NCI-H510A treated with DMSO at 0.1 percent for 48 hours (cell line): Measurements from ENCODE around the gene SAMD15.
A peak's percentile ranks its signal among the peaks of the same experiment; 100 is the strongest.
"Not testable (repeated sequence)": the region's sequence is repeated elsewhere in the genome, so short reads cannot be mapped to it uniquely, and the experiment has no call there.

Experiments
- DNase-seq: peaks from one replicate; lab custom pipeline; 2025; lab: John Stamatoyannopoulos, UW

SAMD15 gene

GRCh38 chr14:77375973-77376770, 1.0 kb upstream of the SAMD15 start:
- no peak for DNase-seq

GRCh38 chr14:77377502-77377844, 294 bp downstream of the SAMD15 start:
- no peak for DNase-seq

- DNase-seq: no peak
These were observed 1.5 kb downstream of the SAMD15 start for GRCh38 chr14:77378701-77379100.

DNA sequence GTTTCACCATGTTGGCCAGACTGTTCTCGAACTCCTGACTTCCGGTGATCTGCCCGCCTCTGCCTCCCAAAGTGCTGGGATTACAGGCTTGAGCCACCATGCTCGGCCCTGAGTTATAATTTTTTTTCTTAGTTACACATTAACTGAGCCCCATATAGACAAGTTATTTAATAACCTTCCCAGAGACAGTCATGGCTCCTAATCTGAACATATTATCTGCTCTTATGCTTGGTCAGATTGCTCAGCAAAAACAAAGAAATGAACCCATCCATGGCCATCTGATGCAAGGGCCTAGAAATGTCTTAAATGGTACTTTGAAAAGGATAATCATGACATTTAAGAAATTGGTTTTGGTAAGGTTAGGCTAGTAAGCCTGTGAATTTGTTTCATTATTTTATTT, 13.0 kb downstream of the SAMD15 start:
- no peak for DNase-seq

GRCh38 chr14:77400216-77400615, 23.0 kb downstream of the SAMD15 start:
- DNase-seq: no peak

GRCh38 chr14:77403768-77404167, 26.6 kb downstream of the SAMD15 start:
- no peak for DNase-seq

DNA sequence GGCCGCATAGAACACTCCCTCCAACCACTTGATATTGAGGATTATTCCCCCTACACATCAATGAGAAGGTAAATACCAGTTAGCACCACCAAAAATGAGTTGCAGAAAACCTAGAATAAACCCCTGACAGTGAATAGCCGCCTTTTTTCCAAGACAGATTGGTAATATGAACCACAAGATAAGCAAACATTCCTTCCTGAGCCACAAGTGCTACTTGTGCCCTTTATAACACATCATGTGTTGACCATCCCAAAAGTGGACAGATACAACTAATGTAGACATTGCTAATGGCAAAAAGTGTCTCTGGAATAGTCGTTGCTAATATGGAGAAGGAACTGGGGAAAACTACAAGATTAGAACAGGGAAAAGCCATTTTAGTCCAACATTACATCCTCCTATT, 28.9 kb downstream of the SAMD15 start:
- no peak for DNase-seq

- no peak for DNase-seq
These were observed 29.5 kb downstream of the SAMD15 start for GRCh38 chr14:77406718-77407117.

- DNase-seq: no peak
These were observed 30.0 kb downstream of the SAMD15 start for GRCh38 chr14:77407158-77407557.

- peak; percentile 6 for DNase-seq
These were observed 32.0 kb downstream of the SAMD15 start for GRCh38 chr14:77409131-77409533.

- not testable (repeated sequence) for DNase-seq
These were observed 38.3 kb downstream of the SAMD15 start for GRCh38 chr14:77415403-77416030.

DNA sequence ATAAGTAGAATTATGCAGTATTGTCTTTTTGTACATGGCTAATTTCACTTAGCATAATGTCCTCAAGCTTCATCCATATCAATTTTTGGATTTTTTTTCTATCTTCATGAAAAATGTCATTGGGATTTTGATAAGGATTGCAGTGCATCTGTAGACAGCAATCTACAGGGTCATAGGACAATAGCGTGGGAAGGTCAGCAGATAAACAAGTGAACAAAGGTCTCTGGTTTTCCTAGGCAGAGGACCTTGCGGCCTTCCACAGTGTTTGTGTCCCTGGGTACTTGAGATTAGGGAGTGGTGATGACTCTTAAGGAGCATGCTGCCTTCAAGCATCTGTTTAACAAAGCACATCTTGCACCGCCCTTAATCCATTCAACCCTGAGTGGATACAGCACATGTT, 38.9 kb downstream of the SAMD15 start:
- not testable (repeated sequence) for DNase-seq

GRCh38 chr14:77416836-77417235, 39.7 kb downstream of the SAMD15 start:
- no peak for DNase-seq

GRCh38 chr14:77421201-77421600, 44.0 kb downstream of the SAMD15 start:
- no peak for DNase-seq

- no peak for DNase-seq
These were observed 46.2 kb downstream of the SAMD15 start, which contains the start of gene NOXRED1 for GRCh38 chr14:77423423-77423822. NOXRED1 (minus strand) TSS chr14:77423523; CDS start chr14:77422889, 634 bp downstream.

DNA sequence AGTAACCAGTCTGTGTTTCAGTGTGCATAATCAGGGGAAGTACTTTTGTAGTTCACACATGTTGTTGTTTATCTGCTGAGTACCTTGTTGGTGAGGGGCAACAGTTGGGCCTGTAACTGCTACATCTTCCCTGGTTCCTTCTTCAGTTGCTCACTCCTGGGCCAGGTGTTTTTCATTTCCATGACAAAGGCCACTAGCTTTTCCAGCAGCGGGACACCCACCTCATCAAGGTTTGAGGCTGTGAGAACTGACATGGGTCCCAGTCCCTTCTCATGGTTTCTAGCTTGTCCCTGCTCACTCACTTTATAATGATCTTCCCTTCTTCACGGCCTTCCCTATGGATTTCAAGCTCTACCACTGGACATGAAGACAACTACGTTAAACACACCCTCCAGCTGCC, 47.7 kb downstream of the SAMD15 start:
- DNase-seq: no peak

GRCh38 chr14:77426396-77426795, 49.2 kb downstream of the SAMD15 start:
- no peak for DNase-seq

GRCh38 chr14:77436042-77436441, 58.9 kb downstream of the SAMD15 start:
- DNase-seq: no peak

GRCh38 chr14:77438596-77438995, 61.4 kb downstream of the SAMD15 start:
- DNase-seq: no peak

DNA sequence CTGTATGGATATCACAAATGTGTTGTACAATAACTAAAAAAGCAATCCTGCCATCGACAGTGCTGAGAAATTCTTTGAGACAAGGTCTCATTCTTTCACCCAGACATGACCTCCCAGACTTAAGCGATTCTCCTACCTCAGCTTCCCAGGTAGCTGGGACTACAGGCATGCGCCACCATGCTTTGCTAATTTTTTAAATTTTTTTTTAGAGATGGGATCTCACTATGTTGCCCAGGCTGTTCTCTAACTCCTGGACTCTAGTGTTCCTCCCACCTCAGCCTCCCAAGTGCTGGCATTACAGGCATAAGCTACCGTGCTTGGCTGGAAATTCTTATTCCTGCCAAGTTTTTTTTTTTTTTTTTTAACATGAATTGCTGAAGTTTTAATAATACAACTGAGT, 62.7 kb downstream of the SAMD15 start:
- DNase-seq: no peak
